Stimulated activated effector memory CD8-positive, alpha-beta T cell treated with anti-CD3 and anti-CD28 coated beads, Interleukin-12 subunit alpha, Interleukin-12 subunit beta, amount 100 ng/mL, for 72 hours (primary cell): ENCODE results near the gene NFATC4.
A peak's percentile ranks its signal among the peaks of the same experiment; 100 is the strongest.

Experiments used
- ATAC-seq: fragments of 150-1000 bp; cut with Tn5 transposase; 2 replicates; pipeline ENCODE4 v1.10.0; 2021
- DNase-seq, 2 donors: peaks; one replicate each; pipeline ENCODE4 v3.0.0; 2021 to 2022; ENCODE audit warnings: low spot score in 2 of 2
- H3K27ac Mint-ChIP-seq: one replicate; pipeline ENCODE4 v1.8.0; 2022; ENCODE audit warnings: mild to moderate bottlenecking, mixed read lengths
- H3K36me3 Mint-ChIP-seq: one replicate; pipeline ENCODE4 v1.8.0; 2022; ENCODE audit warnings: mild to moderate bottlenecking, mixed read lengths
- H3K4me1 Mint-ChIP-seq: one replicate; pipeline ENCODE4 v1.8.0; 2022; ENCODE audit warnings: mixed read lengths
- H3K4me3 Mint-ChIP-seq: one replicate; pipeline ENCODE4 v1.8.0; 2022; ENCODE audit warnings: mild to moderate bottlenecking, mixed read lengths
- H3K9me3 Mint-ChIP-seq: one replicate; pipeline ENCODE4 v1.8.0; 2022; ENCODE audit warnings: mixed read lengths

Gene NFATC4

GRCh38 chr14:24399999-24400718 is 32.2 kb downstream of the NFATC4 start:
- ATAC-seq (no peak), DNase-seq (no peak)
- H3K27ac Mint-ChIP-seq = peak overlapping the region; percentile 40
- H3K36me3 Mint-ChIP-seq = no peaks in the 10 kb centered on the region
- no peaks in the 10 kb centered on the region for H3K9me3 Mint-ChIP-seq
- H3K4me1 Mint-ChIP-seq = peaks cover 11% of the 10 kb centered on the region
- H3K4me3 Mint-ChIP-seq = peak overlapping the region; percentile 68

- peaks cover 11% of the 10 kb centered on the region for H3K4me1 Mint-ChIP-seq
- no peaks in the 10 kb centered on the region for H3K36me3 Mint-ChIP-seq
- no peak for ATAC-seq
Observed at GRCh38 chr14:24401810-24402702, 34.1 kb downstream of the NFATC4 start.

GRCh38 chr14:24403294-24403998 is 35.5 kb downstream of the NFATC4 start:
- peaks cover 11% of the 10 kb centered on the region for H3K4me1 Mint-ChIP-seq

More at GRCh38 chr14:24401810-24402702, 34.1 kb downstream of the NFATC4 start:
- DNase-seq = no peak
- no peak overlapping the region for H3K27ac Mint-ChIP-seq
- no peak overlapping the region for H3K4me3 Mint-ChIP-seq
- H3K9me3 Mint-ChIP-seq = no peaks in the 10 kb centered on the region

GRCh38 chr14:24404814-24405213 is 36.8 kb downstream of the NFATC4 start:
- Mint-ChIP-seq H3K9me3 (no peaks in the 10 kb centered on the region), H3K4me3 (no peak overlapping the region), H3K27ac (no peak overlapping the region), H3K4me1 (peaks cover 5% of the 10 kb centered on the region), H3K36me3 (no peaks in the 10 kb centered on the region)
- ATAC-seq = no peak
- no peak for DNase-seq

More at GRCh38 chr14:24403294-24403998, 35.5 kb downstream of the NFATC4 start:
- no peaks in the 10 kb centered on the region for H3K36me3 Mint-ChIP-seq
- DNase-seq (no peak), ATAC-seq (no peak)
- no peak overlapping the region for H3K4me3 Mint-ChIP-seq
- no peaks in the 10 kb centered on the region for H3K9me3 Mint-ChIP-seq
- no peak overlapping the region for H3K27ac Mint-ChIP-seq

GRCh38 chr14:24406416-24406815 is 38.4 kb downstream of the NFATC4 start:
- no peaks in the 10 kb centered on the region for H3K4me1 Mint-ChIP-seq
- ATAC-seq = no peak
- H3K4me3 Mint-ChIP-seq = no peak overlapping the region
- DNase-seq = no peak
- no peaks in the 10 kb centered on the region for H3K9me3 Mint-ChIP-seq
- no peaks in the 10 kb centered on the region for H3K36me3 Mint-ChIP-seq
- no peak overlapping the region for H3K27ac Mint-ChIP-seq

GRCh38 chr14:24407608-24408325 is 39.8 kb downstream of the NFATC4 start:
- DNase-seq (no peak), ATAC-seq (no peak)
- no peaks in the 10 kb centered on the region for H3K9me3 Mint-ChIP-seq
- H3K36me3 Mint-ChIP-seq = no peaks in the 10 kb centered on the region
- no peak overlapping the region for H3K27ac Mint-ChIP-seq
- no peak overlapping the region for H3K4me3 Mint-ChIP-seq
- no peaks in the 10 kb centered on the region for H3K4me1 Mint-ChIP-seq

- no peaks in the 10 kb centered on the region for H3K9me3 Mint-ChIP-seq
- H3K36me3 Mint-ChIP-seq = no peaks in the 10 kb centered on the region
- DNase-seq (no peak), ATAC-seq (no peak)
- H3K27ac Mint-ChIP-seq = no peak overlapping the region
- H3K4me1 Mint-ChIP-seq = no peaks in the 10 kb centered on the region
- H3K4me3 Mint-ChIP-seq = no peak overlapping the region
Observed at GRCh38 chr14:24408764-24409163, 40.8 kb downstream of the NFATC4 start.

- no peak overlapping the region for H3K4me3 Mint-ChIP-seq
- no peaks in the 10 kb centered on the region for H3K4me1 Mint-ChIP-seq
- no peak for ATAC-seq
- H3K27ac Mint-ChIP-seq = no peak overlapping the region
- DNase-seq = no peak
- H3K9me3 Mint-ChIP-seq = no peaks in the 10 kb centered on the region
- no peaks in the 10 kb centered on the region for H3K36me3 Mint-ChIP-seq
Observed at GRCh38 chr14:24409192-24409591, 41.2 kb downstream of the NFATC4 start.

- H3K9me3 Mint-ChIP-seq = no peaks in the 10 kb centered on the region
- no peak for DNase-seq
- no peaks in the 10 kb centered on the region for H3K36me3 Mint-ChIP-seq
- H3K4me3 Mint-ChIP-seq = no peak overlapping the region
- H3K27ac Mint-ChIP-seq = no peak overlapping the region
- no peaks in the 10 kb centered on the region for H3K4me1 Mint-ChIP-seq
- ATAC-seq = no peak
Observed at GRCh38 chr14:24409956-24410355, 42.0 kb downstream of the NFATC4 start.

GRCh38 chr14:24411443-24412389 is 43.7 kb downstream of the NFATC4 start:
- Mint-ChIP-seq H3K9me3 (no peaks in the 10 kb centered on the region), H3K27ac (no peak overlapping the region), H3K4me1 (no peaks in the 10 kb centered on the region), H3K4me3 (no peak overlapping the region), H3K36me3 (no peaks in the 10 kb centered on the region)
- no peak for DNase-seq
- ATAC-seq = peak; percentile 39

GRCh38 chr14:24414077-24414476 is 46.1 kb downstream of the NFATC4 start:
- DNase-seq (no peak), ATAC-seq (no peak)
- Mint-ChIP-seq H3K36me3 (no peaks in the 10 kb centered on the region), H3K4me3 (no peak overlapping the region), H3K9me3 (no peaks in the 10 kb centered on the region), H3K27ac (peak overlapping the region; percentile 16), H3K4me1 (no peaks in the 10 kb centered on the region)

GRCh38 chr14:24414732-24415420 is 46.9 kb downstream of the NFATC4 start:
- Mint-ChIP-seq H3K36me3 (no peaks in the 10 kb centered on the region), H3K4me1 (no peaks in the 10 kb centered on the region)

GRCh38 chr14:24415421-24416253 is 47.7 kb downstream of the NFATC4 start:
- H3K9me3 Mint-ChIP-seq = no peaks in the 10 kb centered on the region
- no peaks in the 10 kb centered on the region for H3K36me3 Mint-ChIP-seq
- H3K4me3 Mint-ChIP-seq = no peak overlapping the region
- no peak overlapping the region for H3K27ac Mint-ChIP-seq
- DNase-seq (no peak), ATAC-seq (no peak)
- H3K4me1 Mint-ChIP-seq = no peaks in the 10 kb centered on the region

More at GRCh38 chr14:24414732-24415420, 46.9 kb downstream of the NFATC4 start:
- peak overlapping the region; percentile 16 for H3K27ac Mint-ChIP-seq
- H3K9me3 Mint-ChIP-seq = no peaks in the 10 kb centered on the region
- no peak for ATAC-seq
- H3K4me3 Mint-ChIP-seq = no peak overlapping the region
- no peak for DNase-seq
